ENCODE results near the gene IGFL1. TPM values are rescaled to one million over a fixed set of nuclear protein-coding genes. Genes with fewer than 3 reads are reported as not detected.
"Not testable (repeated sequence)": the region's sequence is repeated elsewhere in the genome, so short reads cannot be mapped to it uniquely, and the experiment has no call there.

The IGFL1 gene
- polyA plus RNA-seq: not detected
- long read RNA-seq, donor 1: 0 reads
- long read RNA-seq, donor 2: 0 reads
- long read RNA-seq, donor 3: 0 reads
- long read RNA-seq, donor 4: 0 reads
- long read RNA-seq, donor 5: 0 reads
- long read RNA-seq, donor 6: 0 reads
- long read RNA-seq, donor 7: 0 reads
- long read RNA-seq, donor 8: 0 reads
- long read RNA-seq, donor 9: 0 reads
- long read RNA-seq, donor 10: 0 reads
- long read RNA-seq, donor 11: 0 reads

DNA sequence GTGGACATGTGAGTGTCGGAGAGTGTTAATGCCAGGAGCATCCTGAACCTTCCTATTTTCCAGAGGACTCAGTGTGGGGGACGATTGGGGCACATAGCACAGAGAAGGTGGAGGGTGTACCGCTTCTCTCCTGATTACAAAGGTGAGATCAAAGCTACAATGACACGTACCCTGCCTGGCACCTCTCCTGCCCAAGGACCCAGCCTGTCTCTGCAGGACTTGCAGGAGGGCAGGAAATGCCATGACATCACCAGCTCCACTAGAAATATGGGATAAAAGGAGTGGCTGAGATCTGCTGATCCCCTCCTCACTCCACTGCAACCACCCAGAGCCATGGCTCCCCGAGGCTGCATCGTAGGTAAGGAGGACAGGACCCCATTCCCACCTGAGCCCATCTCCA lies at the start of gene IGFL1:
IGFL1 (plus strand) TSS at position 301 of the 400 bp plus-strand sequence; CDS start at position 334, 33 bp downstream.
- WGBS (ENCODE audit: insufficient coverage, low lambda C conversion rate): no CpG with 5 or more reads among the region's 6 CpGs
- Histone ChIP-seq H3K27me3 (ENCODE audit: control insufficient read depth, insufficient read depth, low read length) (peaks cover 32% of the 10 kb centered on the region), H3K4me1 (ENCODE audit: control insufficient read depth, insufficient read depth, low read length) (peaks cover 2% of the 10 kb centered on the region), H3K4me3 (ENCODE audit: low read length) (no peak within 1 kb of the TSS), H3K9me3 (ENCODE audit: control insufficient read depth, low read depth, low read length) (no peaks in the 10 kb centered on the region), H3K36me3 (ENCODE audit: control insufficient read depth, insufficient read depth, low read length) (no peaks in the 10 kb centered on the region), H3K27ac (ENCODE audit: low read length) (no peak within 1 kb of the TSS)
- DNase-seq: no peak

DNA sequence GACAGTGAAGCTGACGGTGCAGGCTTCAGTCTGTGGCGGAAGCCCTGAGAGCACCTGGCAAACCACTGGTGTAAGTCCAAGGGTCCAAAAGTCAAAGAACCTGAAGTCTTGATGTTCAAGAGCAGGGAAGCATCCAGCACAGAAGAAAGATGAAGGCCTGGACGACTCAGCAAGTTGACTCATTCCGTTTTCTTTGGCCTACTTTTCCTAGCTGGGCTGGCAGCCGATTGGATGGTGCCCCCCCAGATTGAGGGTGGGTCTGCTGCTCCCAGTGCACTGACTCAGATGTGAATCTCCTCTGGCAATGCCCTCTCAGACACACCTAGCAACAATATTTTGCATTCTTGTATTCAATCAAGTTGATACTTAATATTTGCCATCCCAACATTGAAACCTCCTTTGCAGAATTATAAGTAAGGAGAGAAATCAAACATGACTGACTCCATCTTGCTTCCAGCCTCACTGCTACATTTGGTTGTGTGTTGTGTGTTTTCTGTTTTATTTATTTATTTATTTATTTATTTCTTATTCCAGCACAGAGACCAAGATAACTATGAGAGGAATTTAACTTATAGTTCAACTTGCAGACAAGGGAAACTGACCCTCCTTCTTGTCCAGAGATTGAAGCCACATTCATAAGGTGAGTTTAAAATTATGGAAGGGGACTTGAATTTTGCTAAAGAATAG lies 48.7 kb upstream of the IGFL1 start:
- Histone ChIP-seq H3K9me3 (ENCODE audit: control insufficient read depth, low read depth, low read length) (no peaks in the 10 kb centered on the region), H3K27ac (ENCODE audit: low read length) (no peak overlapping the region), H3K27me3 (ENCODE audit: control insufficient read depth, insufficient read depth, low read length) (peaks cover 5% of the 10 kb centered on the region), H3K4me3 (ENCODE audit: low read length) (no peak overlapping the region), H3K36me3 (ENCODE audit: control insufficient read depth, insufficient read depth, low read length) (no peaks in the 10 kb centered on the region), H3K4me1 (ENCODE audit: control insufficient read depth, insufficient read depth, low read length) (no peaks in the 10 kb centered on the region)
- WGBS (ENCODE audit: insufficient coverage, low lambda C conversion rate): 60% methylated on average over 1 of the region's 5 CpGs
- DNase-seq: no peak

DNA sequence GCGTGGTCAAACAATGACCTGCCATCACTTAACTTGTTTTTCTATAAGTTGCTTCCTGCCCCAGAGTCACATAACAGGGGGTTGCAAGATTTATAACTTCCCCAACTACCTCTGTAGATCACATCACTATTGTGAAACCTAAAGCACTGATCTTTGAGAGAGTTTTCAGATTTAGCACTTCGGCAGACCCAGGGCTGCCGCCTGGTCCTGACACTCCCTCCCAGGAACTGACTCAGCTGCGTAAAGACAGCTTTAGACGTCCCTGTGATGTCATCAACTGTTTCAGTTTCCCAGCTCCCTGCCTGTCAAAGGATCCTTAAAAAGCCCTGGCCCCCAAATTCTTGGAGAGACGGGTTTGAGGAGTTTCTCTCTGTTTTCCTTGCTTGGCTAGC lies 48.2 kb upstream of the IGFL1 start:
- no peak overlapping the region for H3K27ac ChIP-seq (ENCODE audit: low read length)
- no peak for DNase-seq
- H3K4me1 ChIP-seq (ENCODE audit: control insufficient read depth, insufficient read depth, low read length): no peaks in the 10 kb centered on the region
- H3K27me3 ChIP-seq (ENCODE audit: control insufficient read depth, insufficient read depth, low read length): peaks cover 5% of the 10 kb centered on the region
- H3K4me3 ChIP-seq (ENCODE audit: low read length): no peak overlapping the region
- H3K9me3 ChIP-seq (ENCODE audit: control insufficient read depth, low read depth, low read length): no peaks in the 10 kb centered on the region
- H3K36me3 ChIP-seq (ENCODE audit: control insufficient read depth, insufficient read depth, low read length): no peaks in the 10 kb centered on the region
- WGBS (ENCODE audit: insufficient coverage, low lambda C conversion rate): no CpG with 5 or more reads among the region's 6 CpGs

DNA sequence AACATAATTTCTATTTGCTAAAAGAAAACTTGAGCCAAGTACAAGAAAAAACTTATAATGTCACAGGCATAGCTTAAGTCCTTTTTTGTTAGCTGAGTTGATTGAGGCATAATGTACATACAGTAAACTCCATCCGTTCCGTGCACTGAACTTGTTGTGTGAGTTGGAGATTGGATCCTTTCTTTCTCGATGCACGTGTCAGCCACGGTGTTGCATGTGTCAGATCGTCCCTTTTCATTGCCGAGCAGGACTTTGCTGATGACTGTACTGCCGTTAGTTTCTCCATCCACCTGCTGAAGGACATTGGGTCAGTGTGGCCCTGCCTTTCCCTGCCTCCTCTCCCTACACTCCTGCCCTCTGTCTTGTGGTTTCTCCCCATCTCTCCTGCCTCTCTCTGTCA lies 47.1 kb upstream of the IGFL1 start:
- Histone ChIP-seq H3K27ac (ENCODE audit: low read length) (no peak overlapping the region), H3K4me3 (ENCODE audit: low read length) (no peak overlapping the region), H3K4me1 (ENCODE audit: control insufficient read depth, insufficient read depth, low read length) (no peaks in the 10 kb centered on the region), H3K36me3 (ENCODE audit: control insufficient read depth, insufficient read depth, low read length) (no peaks in the 10 kb centered on the region), H3K27me3 (ENCODE audit: control insufficient read depth, insufficient read depth, low read length) (peaks cover 7% of the 10 kb centered on the region), H3K9me3 (ENCODE audit: control insufficient read depth, low read depth, low read length) (no peaks in the 10 kb centered on the region)
- no peak for DNase-seq
- WGBS (ENCODE audit: insufficient coverage, low lambda C conversion rate): no CpG with 5 or more reads among the region's 8 CpGs

DNA sequence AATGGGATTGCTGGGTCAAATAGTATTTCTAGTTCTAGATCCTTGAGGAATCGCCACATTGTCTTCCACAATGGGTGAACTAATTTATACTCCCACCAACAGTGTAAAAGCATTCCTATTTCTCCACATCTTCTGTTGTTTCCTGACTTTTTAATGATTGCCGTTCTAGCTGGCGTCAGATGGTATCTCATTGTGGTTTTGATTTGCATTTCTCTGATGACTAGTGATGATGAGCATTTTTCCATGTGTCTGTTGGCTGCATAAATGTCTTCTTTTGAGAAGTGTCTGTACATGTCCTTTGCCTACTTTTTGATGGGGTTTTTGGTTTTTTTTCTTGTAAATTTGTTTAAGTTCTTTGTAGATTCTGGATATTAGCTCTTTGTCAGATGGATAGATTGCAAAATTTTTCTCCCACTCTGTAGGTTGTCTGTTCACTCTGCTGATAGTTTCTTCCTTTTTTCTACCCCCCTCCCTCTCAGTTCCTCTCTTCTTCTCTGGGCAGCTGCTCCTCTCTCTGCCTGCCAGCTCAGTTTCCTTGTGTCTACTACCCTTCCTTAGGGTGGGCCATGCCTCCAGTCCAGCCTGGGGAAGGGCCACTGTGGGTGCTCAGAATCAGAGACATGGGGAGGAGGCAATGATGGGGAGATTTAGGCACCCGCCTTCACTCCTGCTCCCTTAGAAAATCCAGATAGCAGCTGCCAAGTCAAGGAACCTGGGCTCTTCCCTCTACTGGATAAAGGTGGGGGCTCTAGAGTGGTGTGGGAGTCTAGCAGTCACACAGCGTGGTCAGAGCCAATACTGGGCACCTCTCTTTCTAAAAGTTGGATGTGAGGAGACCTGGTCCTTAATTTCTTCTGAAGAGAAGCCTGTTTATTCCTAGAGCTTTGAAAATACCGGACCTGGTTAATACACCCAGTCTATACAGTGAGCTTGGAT lies 44.5 kb upstream of the IGFL1 start:
- H3K36me3 ChIP-seq (ENCODE audit: control insufficient read depth, insufficient read depth, low read length); H3K27ac ChIP-seq (ENCODE audit: low read length); H3K4me1 ChIP-seq (ENCODE audit: control insufficient read depth, insufficient read depth, low read length); H3K9me3 ChIP-seq (ENCODE audit: control insufficient read depth, low read depth, low read length); DNase-seq; H3K4me3 ChIP-seq (ENCODE audit: low read length): not testable (repeated sequence)
- peaks cover 16% of the 10 kb centered on the region for H3K27me3 ChIP-seq (ENCODE audit: control insufficient read depth, insufficient read depth, low read length)
- no CpG with 5 or more reads among the region's 6 CpGs for WGBS (ENCODE audit: insufficient coverage, low lambda C conversion rate)

DNA sequence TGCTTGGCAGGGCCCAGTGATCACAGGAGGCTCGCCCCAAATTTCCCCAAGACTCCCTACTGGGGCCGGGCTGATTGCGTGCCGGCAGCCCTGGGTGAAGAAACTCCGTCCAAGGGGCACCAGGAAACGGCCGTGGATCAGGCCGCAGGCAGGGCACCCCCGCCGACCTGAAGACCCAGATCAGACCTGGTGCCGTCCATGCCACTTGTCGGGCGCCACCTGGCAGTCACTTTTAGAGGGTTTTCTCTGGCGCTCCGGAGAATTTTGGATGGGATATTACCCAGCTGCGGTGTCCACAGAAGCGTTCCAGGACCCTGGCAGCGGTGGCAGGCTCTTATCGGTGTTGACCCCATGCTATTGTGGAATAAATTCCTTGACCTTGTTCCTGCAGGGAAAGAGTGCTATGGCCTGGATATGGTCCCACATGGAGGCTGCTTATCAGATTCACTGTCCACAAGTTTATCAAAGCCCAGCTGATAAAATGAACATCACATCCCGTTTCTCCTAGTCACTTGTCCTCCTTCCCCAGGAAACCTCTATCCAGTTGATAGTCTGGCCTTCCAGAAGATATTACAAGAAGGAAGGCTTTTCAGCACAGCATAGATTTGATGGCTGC lies 43.3 kb upstream of the IGFL1 start:
- no peak for DNase-seq
- H3K27me3 ChIP-seq (ENCODE audit: control insufficient read depth, insufficient read depth, low read length): peaks cover 16% of the 10 kb centered on the region
- H3K27ac ChIP-seq (ENCODE audit: low read length): no peak overlapping the region
- H3K4me1 ChIP-seq (ENCODE audit: control insufficient read depth, insufficient read depth, low read length): peaks cover 10% of the 10 kb centered on the region
- H3K4me3 ChIP-seq (ENCODE audit: low read length): no peak overlapping the region
- no peaks in the 10 kb centered on the region for H3K36me3 ChIP-seq (ENCODE audit: control insufficient read depth, insufficient read depth, low read length)
- WGBS (ENCODE audit: insufficient coverage, low lambda C conversion rate): no CpG with 5 or more reads among the region's 20 CpGs
- H3K9me3 ChIP-seq (ENCODE audit: control insufficient read depth, low read depth, low read length): no peaks in the 10 kb centered on the region

DNA sequence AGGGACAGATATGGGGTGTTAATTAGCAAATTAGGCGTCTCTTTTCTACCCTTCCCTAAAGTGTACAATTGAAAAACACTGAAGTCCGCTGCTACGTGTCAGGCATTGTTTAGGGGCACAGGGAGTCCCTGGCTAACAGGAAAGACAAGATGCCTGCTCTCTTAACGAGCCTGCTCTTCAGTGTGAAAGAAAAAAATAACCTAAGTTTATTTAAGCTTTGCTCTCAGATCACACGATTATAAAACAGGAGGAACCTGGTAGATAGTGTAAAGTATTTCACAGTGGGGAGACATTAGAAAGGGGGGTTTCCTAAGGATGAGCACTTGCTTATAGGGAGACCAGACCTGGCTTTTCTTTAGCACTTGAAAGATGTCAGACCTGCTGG lies 42.8 kb upstream of the IGFL1 start:
- Histone ChIP-seq H3K4me1 (ENCODE audit: control insufficient read depth, insufficient read depth, low read length) (peaks cover 10% of the 10 kb centered on the region), H3K36me3 (ENCODE audit: control insufficient read depth, insufficient read depth, low read length) (no peaks in the 10 kb centered on the region), H3K4me3 (ENCODE audit: low read length) (no peak overlapping the region), H3K27me3 (ENCODE audit: control insufficient read depth, insufficient read depth, low read length) (peaks cover 18% of the 10 kb centered on the region), H3K9me3 (ENCODE audit: control insufficient read depth, low read depth, low read length) (no peaks in the 10 kb centered on the region), H3K27ac (ENCODE audit: low read length) (no peak overlapping the region)
- no peak for DNase-seq
- WGBS (ENCODE audit: insufficient coverage, low lambda C conversion rate): no CpG with 5 or more reads among the region's 5 CpGs

DNA sequence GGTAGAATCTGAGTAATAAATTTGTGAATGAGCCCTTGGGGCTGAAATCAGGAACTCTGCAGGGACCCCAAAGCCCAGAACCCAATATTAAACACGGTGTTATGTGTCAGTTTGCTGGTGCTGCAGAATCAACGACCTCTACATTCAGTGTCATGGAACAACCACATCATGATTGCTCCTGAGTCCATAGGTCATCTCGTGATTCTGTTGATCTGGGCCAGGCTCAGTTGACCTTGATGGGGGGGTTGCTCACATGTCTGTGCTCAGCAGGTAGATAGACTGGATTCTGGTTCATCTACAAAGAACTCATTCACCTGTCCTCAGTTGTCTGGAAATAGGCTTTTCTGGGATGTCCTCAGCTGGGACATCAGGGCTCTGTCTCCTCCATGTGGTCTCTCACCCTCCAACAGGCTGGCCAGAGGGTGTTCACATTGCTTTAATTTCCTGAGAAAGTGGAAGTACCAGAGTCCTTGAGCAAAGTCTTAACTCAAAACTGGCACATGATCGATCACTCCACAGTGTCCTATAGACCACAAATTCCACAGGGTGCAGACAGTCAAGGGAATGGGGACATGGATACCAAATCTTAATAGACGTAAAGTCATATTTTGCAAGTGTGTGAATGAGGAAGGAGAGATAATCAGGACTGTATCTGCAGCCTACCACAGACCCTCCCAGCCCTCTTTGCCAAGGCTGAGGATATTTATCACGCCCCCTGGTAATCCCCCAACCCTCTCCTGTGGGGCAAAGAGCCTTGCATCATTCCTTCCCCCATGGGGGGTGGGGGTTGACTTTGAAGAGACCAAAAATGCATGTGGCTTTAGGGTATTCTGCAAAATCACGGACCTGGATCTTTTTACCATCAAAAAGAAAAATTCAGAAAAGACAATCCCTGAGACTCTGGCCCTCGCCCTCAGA lies 39.3 kb upstream of the IGFL1 start:
- H3K27ac ChIP-seq (ENCODE audit: low read length): no peak overlapping the region
- WGBS (ENCODE audit: insufficient coverage, low lambda C conversion rate): 100% methylated on average over 1 of the region's 8 CpGs
- peaks cover 24% of the 10 kb centered on the region for H3K27me3 ChIP-seq (ENCODE audit: control insufficient read depth, insufficient read depth, low read length)
- no peak overlapping the region for H3K4me3 ChIP-seq (ENCODE audit: low read length)
- peaks cover 16% of the 10 kb centered on the region for H3K4me1 ChIP-seq (ENCODE audit: control insufficient read depth, insufficient read depth, low read length)
- H3K36me3 ChIP-seq (ENCODE audit: control insufficient read depth, insufficient read depth, low read length): no peaks in the 10 kb centered on the region
- H3K9me3 ChIP-seq (ENCODE audit: control insufficient read depth, low read depth, low read length): no peaks in the 10 kb centered on the region
- peak; percentile 63 to 80 for DNase-seq

DNA sequence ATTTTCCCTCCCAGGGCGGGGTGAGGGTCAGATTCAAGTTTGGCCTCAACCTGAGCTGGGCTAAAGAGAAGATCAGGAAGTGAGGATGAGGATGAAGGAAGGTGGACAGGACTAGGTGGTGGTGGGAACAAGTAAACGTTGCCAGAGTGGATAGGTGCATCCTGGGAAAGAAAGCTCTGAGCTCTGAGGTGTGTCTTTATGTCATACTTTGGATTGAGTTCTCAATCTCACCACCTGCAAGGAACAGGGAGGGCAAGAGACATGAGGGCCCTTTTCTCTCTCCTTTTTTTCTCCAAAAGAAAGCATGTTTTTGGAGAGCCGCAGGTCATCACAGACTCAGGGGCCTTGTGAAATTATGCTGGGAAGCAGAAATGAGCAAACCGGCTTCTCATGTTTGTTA lies 38.2 kb upstream of the IGFL1 start:
- Histone ChIP-seq H3K4me3 (ENCODE audit: low read length) (no peak overlapping the region), H3K27me3 (ENCODE audit: control insufficient read depth, insufficient read depth, low read length) (peaks cover 32% of the 10 kb centered on the region), H3K27ac (ENCODE audit: low read length) (no peak overlapping the region), H3K9me3 (ENCODE audit: control insufficient read depth, low read depth, low read length) (no peaks in the 10 kb centered on the region), H3K36me3 (ENCODE audit: control insufficient read depth, insufficient read depth, low read length) (no peaks in the 10 kb centered on the region), H3K4me1 (ENCODE audit: control insufficient read depth, insufficient read depth, low read length) (peaks cover 16% of the 10 kb centered on the region)
- DNase-seq: no peak
- 100% methylated on average over 2 of the region's 4 CpGs for WGBS (ENCODE audit: insufficient coverage, low lambda C conversion rate)

Data from large intestine (tissue), 12 donors.